HG03045 (cell line): ENCODE measurements around the gene CDCA4.
"Not testable (repeated sequence)": the region's sequence is repeated elsewhere in the genome, so short reads cannot be mapped to it uniquely, and the experiment has no call there.

Source experiments
- ATAC-seq: cut with Tn5 transposase; IDR thresholded peaks from one replicate; pipeline ENCODE4 v1.9.1; 2021; ENCODE audit warnings: mild to moderate bottlenecking, moderate library complexity; ENCODE audit not compliant: unreplicated experiment

The CDCA4 gene

GRCh38 chr14:105020815-105021655 lies at the start of gene CDCA4:
CDCA4 (minus strand) TSS chr14:105021083; CDS start chr14:105011929, 9,154 bp downstream.
- ATAC-seq, result peak; percentile 79

- no peak for ATAC-seq
Observed at GRCh38 chr14:105069871-105070759, 49.2 kb upstream of the CDCA4 start.

- no peak for ATAC-seq
Observed at GRCh38 chr14:105069522-105069870, 48.6 kb upstream of the CDCA4 start.

GRCh38 chr14:105068818-105069217 lies 47.9 kb upstream of the CDCA4 start:
- ATAC-seq, result no peak

GRCh38 chr14:105067969-105068301 lies 47.1 kb upstream of the CDCA4 start:
- no peak for ATAC-seq

GRCh38 chr14:105067140-105067968 lies 46.5 kb upstream of the CDCA4 start:
- ATAC-seq, result no peak

GRCh38 chr14:105066240-105067071 lies 45.6 kb upstream of the CDCA4 start:
- no peak for ATAC-seq

GRCh38 chr14:105065280-105066228 lies 44.7 kb upstream of the CDCA4 start, which contains the start of gene GPR132:
GPR132 (minus strand) TSS chr14:105065430; CDS start chr14:105055420, 10,010 bp downstream.
- ATAC-seq, result peak; percentile 38

- ATAC-seq, result no peak
Observed at GRCh38 chr14:105064721-105065143, 43.8 kb upstream of the CDCA4 start.

- no peak for ATAC-seq
Observed at GRCh38 chr14:105064001-105064400, 43.1 kb upstream of the CDCA4 start.

GRCh38 chr14:105063506-105063905 lies 42.6 kb upstream of the CDCA4 start:
- ATAC-seq, result not testable (repeated sequence)

- no peak for ATAC-seq
Observed at GRCh38 chr14:105063056-105063455, 42.2 kb upstream of the CDCA4 start.

- no peak for ATAC-seq
Observed at GRCh38 chr14:105062048-105062433, 41.2 kb upstream of the CDCA4 start.

- no peak for ATAC-seq
Observed at GRCh38 chr14:105061428-105062047, 40.7 kb upstream of the CDCA4 start.

GRCh38 chr14:105060751-105061427 lies 40.0 kb upstream of the CDCA4 start:
- no peak for ATAC-seq

GRCh38 chr14:105059925-105060565 lies 39.2 kb upstream of the CDCA4 start:
- ATAC-seq, result no peak
